HEK293 (cell line): Measurements from ENCODE around the gene MAP2K6.

Experiments
- CTCF ChIA-PET: fragments of 350-600 bp; formaldehyde crosslinking; extraction: SDS; loops from one replicate; lab custom pipeline; 2021; ENCODE audit warnings: antibody characterized with exemption; lab: Yijun Ruan, JAX
- POLR2A ChIA-PET: fragments of 300-600 bp; formaldehyde crosslinking; extraction: SDS; loops from one replicate; lab custom pipeline; 2020; ENCODE audit warnings: antibody characterized with exemption, inconsistent platforms; lab: Yijun Ruan, JAX
- H3K27ac ChIP-seq: fragments of 200-500 bp; sonication (Bioruptor generic); 2 replicates; pipeline ENCODE4 v1.5.1; 2014; ENCODE audit warnings: low read depth, low read length, control low read depth, inconsistent platforms; ENCODE audit errors: extremely low read depth
- H3K36me3 ChIP-seq, 2 experiments: fragments of 200-500 bp in 1 of 2; sonication (Bioruptor generic) in 1 of 2; 1 replicate in 1 of 2; 2 replicates in 1 of 2; pipeline ENCODE4 v1.5.1; 2014 to 2017; ENCODE audit warnings: inconsistent platforms in 2 of 2, low read length in 2 of 2; ENCODE audit not compliant: control insufficient read depth in 2 of 2, insufficient read depth in 1 of 2
- H3K4me1 ChIP-seq: fragments of 200-500 bp; sonication (Bioruptor generic); 2 replicates; pipeline ENCODE4 v1.5.1; 2014; ENCODE audit warnings: mild to moderate bottlenecking, low read length, inconsistent platforms; ENCODE audit not compliant: control insufficient read depth, insufficient read depth
- H3K4me3 ChIP-seq: 2 replicates; pipeline ENCODE4 v1.5.1; 2011; ENCODE audit warnings: low read depth, mild to moderate bottlenecking, control low read depth, low read length, moderate library complexity
- H3K9me3 ChIP-seq: fragments of 200-500 bp; sonication (Bioruptor generic); 2 replicates; pipeline ENCODE4 v1.5.1; 2014; ENCODE audit warnings: low read depth, low read length, inconsistent platforms; ENCODE audit not compliant: control insufficient read depth, insufficient read depth
- KLF10 ChIP-seq: fragments of 450-650 bp; IDR thresholded peaks from 2 replicates; pipeline ENCODE4 v1.5.1; 2018; ENCODE audit warnings: missing biosample characterization, mild to moderate bottlenecking, missing genetic modification characterization
- OVOL3 ChIP-seq: fragments of 450-650 bp; formaldehyde crosslinking; IDR thresholded peaks from 2 replicates; pipeline ENCODE4 v1.5.1; 2016; ENCODE audit warnings: missing biosample characterization, missing genetic modification characterization
- TCF7L2 ChIP-seq: IDR thresholded peaks from 2 replicates; pipeline ENCODE4 v1.6.1; 2011; ENCODE audit warnings: low read depth, mild to moderate bottlenecking, inconsistent platforms, low read length, moderate library complexity, borderline replicate concordance
- ZNF114 ChIP-seq: fragments of 450-650 bp; formaldehyde crosslinking; IDR thresholded peaks from 2 replicates; pipeline ENCODE4 v1.5.0; 2017; ENCODE audit warnings: missing biosample characterization, missing genetic modification characterization
- ZNF157 ChIP-seq: fragments of 450-650 bp; formaldehyde crosslinking; IDR thresholded peaks from 2 replicates; pipeline ENCODE4 v1.5.1; 2016; ENCODE audit warnings: missing biosample characterization, missing genetic modification characterization
- ZNF354C ChIP-seq: fragments of 450-650 bp; formaldehyde crosslinking; IDR thresholded peaks from 2 replicates; pipeline ENCODE4 v1.5.1; 2016; ENCODE audit warnings: missing biosample characterization, missing genetic modification characterization, low read depth, borderline replicate concordance
- ZNF501 ChIP-seq: fragments of 450-650 bp; formaldehyde crosslinking; IDR thresholded peaks from 2 replicates; pipeline ENCODE4 v1.5.1; 2016; ENCODE audit warnings: missing biosample characterization, missing genetic modification characterization
- ZNF610 ChIP-seq: fragments of 450-650 bp; formaldehyde crosslinking; IDR thresholded peaks from 2 replicates; pipeline ENCODE4 v1.5.1; 2016; ENCODE audit warnings: missing biosample characterization, missing genetic modification characterization, borderline replicate concordance
- ZNF791 ChIP-seq: fragments of 450-650 bp; formaldehyde crosslinking; IDR thresholded peaks from 2 replicates; pipeline ENCODE4 v1.5.1; 2016; ENCODE audit warnings: missing biosample characterization, missing genetic modification characterization
- TF ChIP-seq, protein P1 (sequence below): fragments of 450-650 bp; formaldehyde crosslinking; conservative IDR thresholded peaks from 2 replicates; pipeline ENCODE4 v1.5.1; 2016; ENCODE audit warnings: low read depth, missing biosample characterization, missing genetic modification characterization
- TF ChIP-seq, protein P2 (sequence below): fragments of 450-650 bp; formaldehyde crosslinking; IDR thresholded peaks from 2 replicates; pipeline ENCODE4 v1.5.1; 2017; ENCODE audit warnings: missing biosample characterization, missing genetic modification characterization
- TF ChIP-seq, protein P3 (sequence below): fragments of 450-650 bp; formaldehyde crosslinking; IDR thresholded peaks from 2 replicates; pipeline ENCODE4 v1.5.1; 2016; ENCODE audit warnings: missing biosample characterization, missing genetic modification characterization, low read depth
- TF ChIP-seq, protein P4 (sequence below): fragments of 450-650 bp; formaldehyde crosslinking; IDR thresholded peaks from 2 replicates; pipeline ENCODE4 v1.5.1; 2017; ENCODE audit warnings: missing biosample characterization, mild to moderate bottlenecking, missing genetic modification characterization, moderate library complexity
- TF ChIP-seq, protein P5 (sequence below): fragments of 450-650 bp; formaldehyde crosslinking; IDR thresholded peaks from 2 replicates; pipeline ENCODE4 v1.5.0; 2017; ENCODE audit warnings: missing biosample characterization, missing genetic modification characterization, borderline replicate concordance
- TF ChIP-seq, protein P6 (sequence below): fragments of 450-650 bp; formaldehyde crosslinking; IDR thresholded peaks from 2 replicates; pipeline ENCODE4 v1.5.1; 2016; ENCODE audit warnings: missing biosample characterization, missing genetic modification characterization

The MAP2K6 gene

DNA sequence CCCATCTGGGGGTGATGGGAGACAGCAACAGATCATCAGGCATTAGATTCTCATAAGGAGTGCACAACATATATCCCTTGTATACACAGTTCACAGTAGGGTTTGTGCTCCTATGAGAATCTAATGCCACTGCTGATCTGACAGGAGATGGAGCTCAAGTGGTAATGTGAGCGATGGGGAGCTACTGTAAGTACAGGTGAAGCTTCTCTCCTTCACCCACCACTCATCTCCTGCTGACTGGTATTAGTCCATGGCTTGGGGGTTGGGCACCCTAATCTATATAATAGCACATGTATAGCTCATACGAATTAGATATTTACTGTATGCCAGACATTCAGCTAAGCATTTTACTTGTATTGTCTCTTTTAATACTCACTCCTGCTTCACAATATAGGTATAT is 101.7 kb downstream of the MAP2K6 start:
- ChIA-PET CTCF (interaction anchor here (1.1 to 2.1 kb wide), 3 partner anchors 10 to 157 kb away, joined by 3 to 13 read pairs (median 5); no protein-coding TSS in a partner anchor), POLR2A (interaction anchor here (0.6 kb wide), 1 partner anchor 29 kb away, joined by 5 read pairs; no protein-coding TSS in a partner anchor)
- H3K36me3 ChIP-seq = peaks cover 0 to 5% of the 10 kb centered on the region in 2 experiments; a peak in 1 of 3 replicates
- H3K9me3 ChIP-seq = no peaks in the 10 kb centered on the region
- H3K4me3 ChIP-seq = no peak overlapping the region
- TF ChIP-seq ZNF157 (tag by site-specific recombination) (no peak), ZNF501 (tag by site-specific recombination) (no peak), ZNF354C (tag by site-specific recombination) (no peak), ZNF610 (tag by site-specific recombination) (peak; percentile 96), KLF10 (tag by site-specific recombination) (no peak)
- no peaks in the 10 kb centered on the region for H3K4me1 ChIP-seq
- no peak overlapping the region for H3K27ac ChIP-seq

DNA sequence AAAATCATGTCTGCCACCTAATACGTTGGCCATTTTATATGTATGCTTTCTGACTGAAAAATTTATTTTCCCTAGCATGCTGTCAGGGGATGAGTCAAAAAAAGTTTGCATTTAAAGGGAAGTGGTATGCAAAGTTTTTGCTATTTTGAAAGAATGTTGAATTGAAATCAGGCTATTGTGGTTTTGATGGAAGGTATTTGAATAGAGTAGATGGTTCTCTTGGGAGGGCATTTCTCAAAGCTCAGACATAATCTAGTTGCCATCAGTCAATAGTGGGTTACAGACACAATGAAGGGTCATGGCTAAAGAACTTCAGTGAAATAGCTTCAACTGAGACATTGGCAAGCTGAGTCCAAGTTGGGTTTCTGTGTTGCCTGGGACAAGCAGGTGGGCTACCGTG is 102.4 kb downstream of the MAP2K6 start:
- Histone ChIP-seq H3K9me3 (no peaks in the 10 kb centered on the region), H3K27ac (no peak overlapping the region), H3K4me3 (no peak overlapping the region), H3K4me1 (no peaks in the 10 kb centered on the region), H3K36me3 (peaks cover 0 to 5% of the 10 kb centered on the region in 2 experiments; a peak in 1 of 3 replicates)
- TF ChIP-seq, protein P1, sequence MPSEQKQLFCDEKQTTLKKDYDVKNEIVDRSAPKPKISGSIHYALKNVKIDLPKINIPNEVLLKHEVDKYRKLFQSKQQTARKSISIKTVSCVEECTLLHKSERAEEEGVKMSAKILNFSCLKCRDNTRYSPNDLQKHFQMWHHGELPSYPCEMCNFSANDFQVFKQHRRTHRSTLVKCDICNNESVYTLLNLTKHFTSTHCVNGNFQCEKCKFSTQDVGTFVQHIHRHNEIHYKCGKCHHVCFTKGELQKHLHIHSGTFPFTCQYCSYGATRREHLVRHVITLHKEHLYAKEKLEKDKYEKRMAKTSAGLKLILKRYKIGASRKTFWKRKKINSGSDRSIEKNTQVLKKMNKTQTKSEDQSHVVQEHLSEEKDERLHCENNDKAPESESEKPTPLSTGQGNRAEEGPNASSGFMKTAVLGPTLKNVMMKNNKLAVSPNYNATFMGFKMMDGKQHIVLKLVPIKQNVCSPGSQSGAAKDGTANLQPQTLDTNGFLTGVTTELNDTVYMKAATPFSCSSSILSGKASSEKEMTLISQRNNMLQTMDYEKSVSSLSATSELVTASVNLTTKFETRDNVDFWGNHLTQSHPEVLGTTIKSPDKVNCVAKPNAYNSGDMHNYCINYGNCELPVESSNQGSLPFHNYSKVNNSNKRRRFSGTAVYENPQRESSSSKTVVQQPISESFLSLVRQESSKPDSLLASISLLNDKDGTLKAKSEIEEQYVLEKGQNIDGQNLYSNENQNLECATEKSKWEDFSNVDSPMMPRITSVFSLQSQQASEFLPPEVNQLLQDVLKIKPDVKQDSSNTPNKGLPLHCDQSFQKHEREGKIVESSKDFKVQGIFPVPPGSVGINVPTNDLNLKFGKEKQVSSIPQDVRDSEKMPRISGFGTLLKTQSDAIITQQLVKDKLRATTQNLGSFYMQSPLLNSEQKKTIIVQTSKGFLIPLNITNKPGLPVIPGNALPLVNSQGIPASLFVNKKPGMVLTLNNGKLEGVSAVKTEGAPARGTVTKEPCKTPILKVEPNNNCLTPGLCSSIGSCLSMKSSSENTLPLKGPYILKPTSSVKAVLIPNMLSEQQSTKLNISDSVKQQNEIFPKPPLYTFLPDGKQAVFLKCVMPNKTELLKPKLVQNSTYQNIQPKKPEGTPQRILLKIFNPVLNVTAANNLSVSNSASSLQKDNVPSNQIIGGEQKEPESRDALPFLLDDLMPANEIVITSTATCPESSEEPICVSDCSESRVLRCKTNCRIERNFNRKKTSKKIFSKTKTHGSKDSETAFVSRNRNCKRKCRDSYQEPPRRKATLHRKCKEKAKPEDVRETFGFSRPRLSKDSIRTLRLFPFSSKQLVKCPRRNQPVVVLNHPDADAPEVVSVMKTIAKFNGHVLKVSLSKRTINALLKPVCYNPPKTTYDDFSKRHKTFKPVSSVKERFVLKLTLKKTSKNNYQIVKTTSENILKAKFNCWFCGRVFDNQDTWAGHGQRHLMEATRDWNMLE (tag by site-specific recombination) = no peak
- TF ChIP-seq, protein P2, sequence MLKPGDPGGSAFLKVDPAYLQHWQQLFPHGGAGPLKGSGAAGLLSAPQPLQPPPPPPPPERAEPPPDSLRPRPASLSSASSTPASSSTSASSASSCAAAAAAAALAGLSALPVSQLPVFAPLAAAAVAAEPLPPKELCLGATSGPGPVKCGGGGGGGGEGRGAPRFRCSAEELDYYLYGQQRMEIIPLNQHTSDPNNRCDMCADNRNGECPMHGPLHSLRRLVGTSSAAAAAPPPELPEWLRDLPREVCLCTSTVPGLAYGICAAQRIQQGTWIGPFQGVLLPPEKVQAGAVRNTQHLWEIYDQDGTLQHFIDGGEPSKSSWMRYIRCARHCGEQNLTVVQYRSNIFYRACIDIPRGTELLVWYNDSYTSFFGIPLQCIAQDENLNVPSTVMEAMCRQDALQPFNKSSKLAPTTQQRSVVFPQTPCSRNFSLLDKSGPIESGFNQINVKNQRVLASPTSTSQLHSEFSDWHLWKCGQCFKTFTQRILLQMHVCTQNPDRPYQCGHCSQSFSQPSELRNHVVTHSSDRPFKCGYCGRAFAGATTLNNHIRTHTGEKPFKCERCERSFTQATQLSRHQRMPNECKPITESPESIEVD (tag by site-specific recombination) = no peak
- TF ChIP-seq ZNF114 (tag by site-specific recombination) (no peak), ZNF791 (tag by site-specific recombination) (no peak), TCF7L2 (no peak), OVOL3 (tag by site-specific recombination) (no peak)
- TF ChIP-seq, protein P3, sequence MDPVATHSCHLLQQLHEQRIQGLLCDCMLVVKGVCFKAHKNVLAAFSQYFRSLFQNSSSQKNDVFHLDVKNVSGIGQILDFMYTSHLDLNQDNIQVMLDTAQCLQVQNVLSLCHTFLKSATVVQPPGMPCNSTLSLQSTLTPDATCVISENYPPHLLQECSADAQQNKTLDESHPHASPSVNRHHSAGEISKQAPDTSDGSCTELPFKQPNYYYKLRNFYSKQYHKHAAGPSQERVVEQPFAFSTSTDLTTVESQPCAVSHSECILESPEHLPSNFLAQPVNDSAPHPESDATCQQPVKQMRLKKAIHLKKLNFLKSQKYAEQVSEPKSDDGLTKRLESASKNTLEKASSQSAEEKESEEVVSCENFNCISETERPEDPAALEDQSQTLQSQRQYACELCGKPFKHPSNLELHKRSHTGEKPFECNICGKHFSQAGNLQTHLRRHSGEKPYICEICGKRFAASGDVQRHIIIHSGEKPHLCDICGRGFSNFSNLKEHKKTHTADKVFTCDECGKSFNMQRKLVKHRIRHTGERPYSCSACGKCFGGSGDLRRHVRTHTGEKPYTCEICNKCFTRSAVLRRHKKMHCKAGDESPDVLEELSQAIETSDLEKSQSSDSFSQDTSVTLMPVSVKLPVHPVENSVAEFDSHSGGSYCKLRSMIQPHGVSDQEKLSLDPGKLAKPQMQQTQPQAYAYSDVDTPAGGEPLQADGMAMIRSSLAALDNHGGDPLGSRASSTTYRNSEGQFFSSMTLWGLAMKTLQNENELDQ = no peak
- TF ChIP-seq, protein P4, sequence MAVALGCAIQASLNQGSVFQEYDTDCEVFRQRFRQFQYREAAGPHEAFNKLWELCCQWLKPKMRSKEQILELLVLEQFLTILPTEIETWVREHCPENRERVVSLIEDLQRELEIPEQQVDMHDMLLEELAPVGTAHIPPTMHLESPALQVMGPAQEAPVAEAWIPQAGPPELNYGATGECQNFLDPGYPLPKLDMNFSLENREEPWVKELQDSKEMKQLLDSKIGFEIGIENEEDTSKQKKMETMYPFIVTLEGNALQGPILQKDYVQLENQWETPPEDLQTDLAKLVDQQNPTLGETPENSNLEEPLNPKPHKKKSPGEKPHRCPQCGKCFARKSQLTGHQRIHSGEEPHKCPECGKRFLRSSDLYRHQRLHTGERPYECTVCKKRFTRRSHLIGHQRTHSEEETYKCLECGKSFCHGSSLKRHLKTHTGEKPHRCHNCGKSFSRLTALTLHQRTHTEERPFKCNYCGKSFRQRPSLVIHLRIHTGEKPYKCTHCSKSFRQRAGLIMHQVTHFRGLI (tag by site-specific recombination) = no peak
- TF ChIP-seq, protein P5, sequence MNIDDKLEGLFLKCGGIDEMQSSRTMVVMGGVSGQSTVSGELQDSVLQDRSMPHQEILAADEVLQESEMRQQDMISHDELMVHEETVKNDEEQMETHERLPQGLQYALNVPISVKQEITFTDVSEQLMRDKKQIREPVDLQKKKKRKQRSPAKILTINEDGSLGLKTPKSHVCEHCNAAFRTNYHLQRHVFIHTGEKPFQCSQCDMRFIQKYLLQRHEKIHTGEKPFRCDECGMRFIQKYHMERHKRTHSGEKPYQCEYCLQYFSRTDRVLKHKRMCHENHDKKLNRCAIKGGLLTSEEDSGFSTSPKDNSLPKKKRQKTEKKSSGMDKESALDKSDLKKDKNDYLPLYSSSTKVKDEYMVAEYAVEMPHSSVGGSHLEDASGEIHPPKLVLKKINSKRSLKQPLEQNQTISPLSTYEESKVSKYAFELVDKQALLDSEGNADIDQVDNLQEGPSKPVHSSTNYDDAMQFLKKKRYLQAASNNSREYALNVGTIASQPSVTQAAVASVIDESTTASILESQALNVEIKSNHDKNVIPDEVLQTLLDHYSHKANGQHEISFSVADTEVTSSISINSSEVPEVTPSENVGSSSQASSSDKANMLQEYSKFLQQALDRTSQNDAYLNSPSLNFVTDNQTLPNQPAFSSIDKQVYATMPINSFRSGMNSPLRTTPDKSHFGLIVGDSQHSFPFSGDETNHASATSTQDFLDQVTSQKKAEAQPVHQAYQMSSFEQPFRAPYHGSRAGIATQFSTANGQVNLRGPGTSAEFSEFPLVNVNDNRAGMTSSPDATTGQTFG (tag by site-specific recombination) = no peak
- TF ChIP-seq, protein P6, sequence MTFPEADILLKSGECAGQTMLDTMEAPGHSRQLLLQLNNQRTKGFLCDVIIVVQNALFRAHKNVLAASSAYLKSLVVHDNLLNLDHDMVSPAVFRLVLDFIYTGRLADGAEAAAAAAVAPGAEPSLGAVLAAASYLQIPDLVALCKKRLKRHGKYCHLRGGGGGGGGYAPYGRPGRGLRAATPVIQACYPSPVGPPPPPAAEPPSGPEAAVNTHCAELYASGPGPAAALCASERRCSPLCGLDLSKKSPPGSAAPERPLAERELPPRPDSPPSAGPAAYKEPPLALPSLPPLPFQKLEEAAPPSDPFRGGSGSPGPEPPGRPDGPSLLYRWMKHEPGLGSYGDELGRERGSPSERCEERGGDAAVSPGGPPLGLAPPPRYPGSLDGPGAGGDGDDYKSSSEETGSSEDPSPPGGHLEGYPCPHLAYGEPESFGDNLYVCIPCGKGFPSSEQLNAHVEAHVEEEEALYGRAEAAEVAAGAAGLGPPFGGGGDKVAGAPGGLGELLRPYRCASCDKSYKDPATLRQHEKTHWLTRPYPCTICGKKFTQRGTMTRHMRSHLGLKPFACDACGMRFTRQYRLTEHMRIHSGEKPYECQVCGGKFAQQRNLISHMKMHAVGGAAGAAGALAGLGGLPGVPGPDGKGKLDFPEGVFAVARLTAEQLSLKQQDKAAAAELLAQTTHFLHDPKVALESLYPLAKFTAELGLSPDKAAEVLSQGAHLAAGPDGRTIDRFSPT (tag by site-specific recombination) = no peak
- ChIA-PET CTCF (interaction anchor here (1.1 to 2.1 kb wide), 3 partner anchors 9 to 158 kb away, joined by 3 to 13 read pairs (median 5); no protein-coding TSS in a partner anchor), POLR2A (no interaction called here)
